Activated CD8-positive, alpha-beta T cell treated with anti-CD3 and anti-CD28 coated beads for 36 hours (primary cell): ENCODE results near the gene FUT9. TPM values are rescaled to one million over a fixed set of nuclear protein-coding genes. Genes with fewer than 3 reads are reported as not detected.

Source experiments
- ATAC-seq: fragments of 200-7000 bp; cut with Tn5 transposase; one replicate; pipeline ENCODE4 v1.10.0; 2021; ENCODE audit warnings: mild to moderate bottlenecking, moderate library complexity
- CTCF ChIA-PET: fragments of 350-600 bp; sonication (Branson Sonifier 250); formaldehyde crosslinking; loops from one replicate; lab custom pipeline; 2021; ENCODE audit warnings: antibody characterized with exemption; lab: Charles Lee
- POLR2A ChIA-PET: fragments of 350-600 bp; sonication (Branson Sonifier 250); formaldehyde crosslinking; loops from one replicate; lab custom pipeline; 2021; ENCODE audit warnings: antibody characterized with exemption; lab: Charles Lee
- DNase-seq: peaks from one replicate; pipeline ENCODE4 v3.0.0-alpha.2; 2020
- H3K27ac Mint-ChIP-seq: one replicate; pipeline ENCODE4 v1.8.0; 2021; ENCODE audit warnings: mild to moderate bottlenecking, mixed read lengths
- H3K27me3 Mint-ChIP-seq: one replicate; pipeline ENCODE4 v1.8.0; 2021; ENCODE audit warnings: mixed read lengths
- H3K36me3 Mint-ChIP-seq: one replicate; pipeline ENCODE4 v1.8.0; 2021; ENCODE audit warnings: low read depth, mixed read lengths
- H3K4me1 Mint-ChIP-seq: one replicate; pipeline ENCODE4 v1.8.0; 2021; ENCODE audit warnings: low read depth, mixed read lengths
- H3K4me3 Mint-ChIP-seq: one replicate; pipeline ENCODE4 v1.8.0; 2021; ENCODE audit warnings: mild to moderate bottlenecking, moderate library complexity, mixed read lengths
- H3K9me3 Mint-ChIP-seq: one replicate; pipeline ENCODE4 v1.8.0; 2021; ENCODE audit warnings: mixed read lengths
- intact Hi-C: fragments of 100-400 bp; cut with micrococcal nuclease; formaldehyde crosslinking; loops from one replicate; pipeline ENCODE4 v1.10.0; 2022
- total RNA-seq, 2 experiments: library from RNA; stranded (reverse); gene quantifications; one replicate each; pipeline ENCODE4 v1.2.3, GENCODE V29; 2021
- TF ChIP-seq, protein P1 (sequence below): fragments of 200-600 bp; IDR thresholded peaks from one replicate; pipeline ENCODE4 v1.8.0; 2022; ENCODE audit warnings: antibody characterized with exemption, mild to moderate bottlenecking

FUT9 gene
- total RNA-seq, 2 experiments from 2014 or later, result not detected

DNA sequence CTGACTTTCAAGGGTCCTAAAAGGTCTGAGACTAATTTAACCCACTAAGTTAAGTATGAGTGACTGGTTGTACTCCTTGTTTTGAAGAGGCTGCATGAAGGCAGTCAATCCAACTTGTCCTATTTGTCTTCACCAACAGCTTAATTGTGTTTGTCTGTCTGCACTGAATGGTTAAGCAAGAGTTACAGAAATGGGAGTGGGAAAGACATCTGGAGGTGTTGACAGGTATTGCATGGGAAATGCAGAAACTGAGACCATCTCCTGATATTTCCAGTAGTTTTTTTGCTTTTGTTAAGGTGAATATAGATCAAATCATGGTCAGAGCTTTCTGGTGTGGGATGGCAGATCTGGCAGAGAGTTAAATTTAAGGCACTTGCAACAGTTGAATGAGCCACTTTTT, 6.5 kb downstream of the FUT9 start:
- intact Hi-C loops, result no loop called here
- ChIA-PET POLR2A (no interaction called here), CTCF (interaction anchor here (0.9 kb wide), 1 partner anchor 9 kb away, joined by 3 read pairs; no protein-coding TSS in a partner anchor)
- H3K9me3 Mint-ChIP-seq, result no peaks in the 10 kb centered on the region
- H3K36me3 Mint-ChIP-seq, result no peaks in the 10 kb centered on the region
- H3K27ac Mint-ChIP-seq, result no peak overlapping the region
- H3K4me3 Mint-ChIP-seq, result no peak overlapping the region
- ATAC-seq (no peak), DNase-seq (no peak)
- H3K27me3 Mint-ChIP-seq, result no peaks in the 10 kb centered on the region
- TF ChIP-seq, protein P1, sequence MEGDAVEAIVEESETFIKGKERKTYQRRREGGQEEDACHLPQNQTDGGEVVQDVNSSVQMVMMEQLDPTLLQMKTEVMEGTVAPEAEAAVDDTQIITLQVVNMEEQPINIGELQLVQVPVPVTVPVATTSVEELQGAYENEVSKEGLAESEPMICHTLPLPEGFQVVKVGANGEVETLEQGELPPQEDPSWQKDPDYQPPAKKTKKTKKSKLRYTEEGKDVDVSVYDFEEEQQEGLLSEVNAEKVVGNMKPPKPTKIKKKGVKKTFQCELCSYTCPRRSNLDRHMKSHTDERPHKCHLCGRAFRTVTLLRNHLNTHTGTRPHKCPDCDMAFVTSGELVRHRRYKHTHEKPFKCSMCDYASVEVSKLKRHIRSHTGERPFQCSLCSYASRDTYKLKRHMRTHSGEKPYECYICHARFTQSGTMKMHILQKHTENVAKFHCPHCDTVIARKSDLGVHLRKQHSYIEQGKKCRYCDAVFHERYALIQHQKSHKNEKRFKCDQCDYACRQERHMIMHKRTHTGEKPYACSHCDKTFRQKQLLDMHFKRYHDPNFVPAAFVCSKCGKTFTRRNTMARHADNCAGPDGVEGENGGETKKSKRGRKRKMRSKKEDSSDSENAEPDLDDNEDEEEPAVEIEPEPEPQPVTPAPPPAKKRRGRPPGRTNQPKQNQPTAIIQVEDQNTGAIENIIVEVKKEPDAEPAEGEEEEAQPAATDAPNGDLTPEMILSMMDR, result no peak
- no peaks in the 10 kb centered on the region for H3K4me1 Mint-ChIP-seq

DNA sequence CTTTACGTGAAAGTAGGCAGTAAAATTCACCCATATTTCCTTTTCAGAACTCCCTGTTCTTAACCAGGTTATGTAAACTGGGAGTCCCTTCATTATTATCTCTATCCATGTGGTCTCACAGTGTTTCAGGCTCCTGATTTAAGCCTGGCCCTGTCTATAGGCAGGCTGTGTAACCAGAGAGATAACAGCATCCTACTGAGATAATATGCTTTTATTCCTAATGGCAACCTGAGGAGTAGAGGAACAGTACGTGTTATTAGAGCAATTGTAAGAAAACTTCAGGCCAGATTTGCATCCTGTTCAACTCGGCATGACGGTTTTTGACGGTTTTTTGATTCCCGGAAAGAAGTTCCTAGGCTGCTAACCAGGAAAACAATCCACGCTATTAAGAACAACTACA, 16.9 kb downstream of the FUT9 start:
- no peaks in the 10 kb centered on the region for H3K4me1 Mint-ChIP-seq
- no peak overlapping the region for H3K27ac Mint-ChIP-seq
- H3K9me3 Mint-ChIP-seq, result no peaks in the 10 kb centered on the region
- ATAC-seq, result no peak
- DNase-seq, result no peak
- ChIA-PET POLR2A (no interaction called here), CTCF (no interaction called here)
- no peaks in the 10 kb centered on the region for H3K27me3 Mint-ChIP-seq
- no peak overlapping the region for H3K4me3 Mint-ChIP-seq
- TF ChIP-seq, protein P1, result no peak
- no peaks in the 10 kb centered on the region for H3K36me3 Mint-ChIP-seq
- intact Hi-C loops, result no loop called here

DNA sequence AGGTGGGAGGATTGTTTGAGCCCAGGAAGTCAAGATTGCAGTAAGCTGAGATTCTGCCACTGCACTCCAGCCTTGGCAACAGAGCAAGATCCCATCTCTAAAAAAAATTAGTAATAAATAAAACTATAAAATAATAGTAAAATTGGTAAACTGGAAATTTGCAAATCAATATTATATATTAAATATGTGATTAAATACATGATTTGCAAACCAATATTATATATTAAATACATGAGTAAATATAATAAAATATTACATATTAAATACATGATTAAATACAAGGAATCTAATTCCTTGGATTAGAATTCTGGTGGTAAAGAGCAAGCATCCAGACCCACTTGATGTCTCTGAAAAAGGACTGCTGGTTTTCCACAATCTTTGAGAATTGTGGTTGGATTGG, 35.8 kb downstream of the FUT9 start:
- Mint-ChIP-seq H3K36me3 (no peaks in the 10 kb centered on the region), H3K27ac (no peak overlapping the region), H3K9me3 (no peaks in the 10 kb centered on the region), H3K4me3 (no peak overlapping the region), H3K27me3 (no peaks in the 10 kb centered on the region), H3K4me1 (no peaks in the 10 kb centered on the region)
- intact Hi-C loops, result no loop called here
- TF ChIP-seq, protein P1, result no peak
- CTCF ChIA-PET, result no interaction called here
- ATAC-seq, result no peak
- POLR2A ChIA-PET, result no interaction called here
- no peak for DNase-seq

DNA sequence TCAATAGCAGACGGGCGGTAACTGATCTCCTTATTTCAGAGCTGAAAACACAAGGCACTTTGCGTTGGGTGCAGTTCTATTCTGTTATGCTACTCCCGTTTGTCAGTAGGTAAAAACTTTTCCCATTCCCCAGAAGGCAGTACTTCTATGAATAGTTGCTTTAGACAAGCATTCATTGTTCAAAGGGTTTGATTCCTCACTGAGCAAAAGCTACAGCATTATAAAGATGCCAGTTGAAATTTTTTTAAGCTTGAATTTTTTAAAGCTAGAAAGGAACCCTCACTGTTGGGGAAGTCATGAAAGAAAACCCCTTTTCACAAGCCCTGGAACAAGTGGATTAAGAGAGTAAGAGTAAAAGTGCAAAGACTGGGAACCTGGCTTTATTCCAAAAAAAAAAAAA, 42.3 kb downstream of the FUT9 start:
- no peaks in the 10 kb centered on the region for H3K27me3 Mint-ChIP-seq
- TF ChIP-seq, protein P1, result no peak
- CTCF ChIA-PET, result no interaction called here
- intact Hi-C loops, result no loop called here
- H3K4me1 Mint-ChIP-seq, result no peaks in the 10 kb centered on the region
- no peaks in the 10 kb centered on the region for H3K36me3 Mint-ChIP-seq
- H3K9me3 Mint-ChIP-seq, result no peaks in the 10 kb centered on the region
- no peak overlapping the region for H3K4me3 Mint-ChIP-seq
- no peak overlapping the region for H3K27ac Mint-ChIP-seq
- ATAC-seq (no peak), DNase-seq (no peak)
- POLR2A ChIA-PET, result no interaction called here

DNA sequence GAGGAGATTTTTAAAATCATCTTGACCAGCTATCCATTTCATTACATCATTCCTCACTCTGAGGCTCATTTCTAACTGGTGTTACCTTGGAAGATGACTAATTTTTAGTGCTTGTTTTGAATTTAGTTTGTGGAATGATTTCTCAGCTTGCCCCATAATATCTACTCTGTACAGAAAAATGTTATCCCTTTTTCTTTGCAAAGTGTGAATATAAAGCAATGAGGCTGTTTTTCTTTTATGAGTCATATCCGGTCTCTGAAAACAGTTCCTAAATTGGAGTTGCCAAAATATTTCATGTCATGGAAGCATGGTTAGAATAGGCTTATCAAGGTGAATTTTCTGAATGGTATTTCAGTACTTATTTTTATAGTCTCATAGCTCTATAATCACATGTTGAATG, 43.8 kb downstream of the FUT9 start:
- DNase-seq (no peak), ATAC-seq (no peak)
- Mint-ChIP-seq H3K36me3 (no peaks in the 10 kb centered on the region), H3K4me3 (no peak overlapping the region), H3K9me3 (no peaks in the 10 kb centered on the region), H3K27ac (no peak overlapping the region), H3K4me1 (no peaks in the 10 kb centered on the region), H3K27me3 (no peaks in the 10 kb centered on the region)
- ChIA-PET POLR2A (no interaction called here), CTCF (no interaction called here)
- intact Hi-C loops, result no loop called here
- TF ChIP-seq, protein P1, result no peak
